Left cardiac atrium (tissue), 4 donors: ENCODE results near the gene POLR3F. TPM values are rescaled to one million over a fixed set of nuclear protein-coding genes. Genes with fewer than 3 reads are reported as not detected.

Experiments used
- ATAC-seq, 2 donors: fragments of 200-7000 bp; cut with Tn5 transposase; one replicate each; pipeline ENCODE4 v1.9.1; 2020; ENCODE audit warnings: mild to moderate bottlenecking in 2 of 2, moderate library complexity in 2 of 2
- DNase-seq: peaks from one replicate; pipeline ENCODE4 v3.0.0-alpha.2; 2020
- intact Hi-C, 2 donors: fragments of 100-400 bp; cut with DNase I; formaldehyde crosslinking; loops; one replicate each; pipeline versions ENCODE4 v1.14.1 to v1.15.1; 2022 to 2023
- long read RNA-seq: library from polyadenylated mRNA; unstranded; transcript quantifications from one replicate; pipeline ENCODE4 v2.0.0, GENCODE V29; 2021
- total RNA-seq, 2 donors: library from RNA; stranded (reverse); fragmentation: NEBNext Ultra II Directional; extraction: Animal tissue kit (Norgen Biotek cat#: 25700); gene quantifications; one replicate each; pipeline ENCODE4 v1.2.1, GENCODE V29; 2021
- donor health status: DM: no; HTN: yes; CAD: no.
- donor health status: DM: no; HTN: yes; CAD: no; lungs with severe emphysema.
- donor health status: DM: yes; HTN: yes; CAD: no.
- donor health status: Dilated cardiomyopathy.

Gene POLR3F
- 1 to 10 TPM; 6.1 to 6.5 TPM for total RNA-seq
- long read RNA-seq, transcript POLR3F-201 (9 exons, 2,416 nt) = major isoform, 10 of 14 reads
- long read RNA-seq, partial matches to known transcripts = 0 of 14 reads
- long read RNA-seq, other reads (novel, unspliced or antisense) = 3 of 14 reads

GRCh38 chr20:18466894-18467730 lies at the start of gene POLR3F, which contains the start of gene DZANK1:
TSS of gene POLR3F (plus strand) at chr20:18467390. CDS start at chr20:18467507, 117 bp downstream.
TSS of gene DZANK1 (minus strand) at chr20:18467030. CDS start at chr20:18465358, 1,672 bp downstream.
- DNase-seq = peak; percentile 97
- peak; percentile 100 for ATAC-seq
- intact Hi-C loops = no loop called here

- ATAC-seq (no peak), DNase-seq (no peak)
- intact Hi-C loops = no loop called here
Observed at GRCh38 chr20:18421608-18422007, 45.6 kb upstream of the POLR3F start.

- no peak for DNase-seq
- intact Hi-C loops = no loop called here
- no peak for ATAC-seq
Observed at GRCh38 chr20:18427214-18427613, 40.0 kb upstream of the POLR3F start.

- DNase-seq (peak; percentile 63), ATAC-seq (peak; percentile 65 to 89)
- intact Hi-C loops = no loop called here
Observed at GRCh38 chr20:18428490-18429173, 38.6 kb upstream of the POLR3F start.

GRCh38 chr20:18430172-18430826 lies 36.9 kb upstream of the POLR3F start:
- no peak for ATAC-seq
- intact Hi-C loops = no loop called here
- no peak for DNase-seq

GRCh38 chr20:18431206-18431605 lies 36.0 kb upstream of the POLR3F start:
- ATAC-seq = peak in 1 of 2 donors; percentile 23
- intact Hi-C loops = no loop called here
- no peak for DNase-seq

- DNase-seq (no peak), ATAC-seq (no peak)
- intact Hi-C loops = no loop called here
Observed at GRCh38 chr20:18436847-18437246, 30.3 kb upstream of the POLR3F start.

GRCh38 chr20:18440403-18440802 lies 26.8 kb upstream of the POLR3F start:
- intact Hi-C loops = no loop called here
- DNase-seq = no peak
- ATAC-seq = no peak

- DNase-seq = no peak
- no peak for ATAC-seq
- intact Hi-C loops = no loop called here
Observed at GRCh38 chr20:18443886-18444285, 23.3 kb upstream of the POLR3F start.

- intact Hi-C loops = no loop called here
- no peak for ATAC-seq
- no peak for DNase-seq
Observed at GRCh38 chr20:18456600-18456999, 10.6 kb upstream of the POLR3F start.

GRCh38 chr20:18465536-18466200 lies 1.5 kb upstream of the POLR3F start:
- DNase-seq (no peak), ATAC-seq (no peak)
- intact Hi-C loops = no loop called here

- intact Hi-C loops = no loop called here
- no peak for DNase-seq
- peak; percentile 81 to 88 for ATAC-seq
Observed at GRCh38 chr20:18466574-18466893, 656 bp upstream of the POLR3F start.

GRCh38 chr20:18477218-18477617 lies 10.0 kb downstream of the POLR3F start:
- DNase-seq (no peak), ATAC-seq (no peak)
- intact Hi-C loops = no loop called here

- intact Hi-C loops = no loop called here
- ATAC-seq (no peak), DNase-seq (no peak)
Observed at GRCh38 chr20:18477821-18478220, 10.6 kb downstream of the POLR3F start.

GRCh38 chr20:18481596-18481995 lies 14.4 kb downstream of the POLR3F start:
- intact Hi-C loops = no loop called here
- DNase-seq = no peak
- no peak for ATAC-seq

GRCh38 chr20:18488301-18488700 lies 21.1 kb downstream of the POLR3F start:
- DNase-seq (no peak), ATAC-seq (no peak)

GRCh38 chr20:18496042-18496441 lies 28.9 kb downstream of the POLR3F start:
- ATAC-seq (no peak), DNase-seq (no peak)
- intact Hi-C loops = no loop called here

More at GRCh38 chr20:18488301-18488700, 21.1 kb downstream of the POLR3F start:
- intact Hi-C loops = no loop called here

- ATAC-seq (peak; percentile 100), DNase-seq (peak; percentile 91)
- intact Hi-C loops = no loop called here
Observed at GRCh38 chr20:18496740-18497592, 29.8 kb downstream of the POLR3F start, which contains the start of gene RBBP9. TSS of gene RBBP9 (minus strand) at chr20:18497225. CDS start at chr20:18497167, 58 bp downstream.
